B cell (primary cell): ENCODE results near the gene OTOGL. TPM values are rescaled to one million over a fixed set of nuclear protein-coding genes. Genes with fewer than 3 reads are reported as not detected.

Experiments
- ATAC-seq: fragments of 200-7000 bp; cut with Tn5 transposase; one replicate; pipeline ENCODE4 v1.10.0; 2021; ENCODE audit warnings: low read depth, mild to moderate bottlenecking, moderate number of reproducible peaks, moderate library complexity
- CTCF ChIA-PET: fragments of 350-600 bp; sonication (Branson Sonifier 250); formaldehyde crosslinking; loops from one replicate; lab custom pipeline; 2021; ENCODE audit warnings: antibody characterized with exemption, inconsistent platforms; lab: Charles Lee
- POLR2A ChIA-PET: fragments of 350-600 bp; sonication (Branson Sonifier 250); formaldehyde crosslinking; loops from one replicate; lab custom pipeline; 2021; ENCODE audit warnings: antibody characterized with exemption; lab: Charles Lee
- DNase-seq: peaks from one replicate; pipeline ENCODE4 v3.0.0; 2013
- H2AFZ ChIP-seq: 2 replicates; pipeline ENCODE4 v1.6.1; 2012; ENCODE audit warnings: mild to moderate bottlenecking, low read depth, low read length; ENCODE audit not compliant: insufficient read depth, poor library complexity, severe bottlenecking
- H3K27ac ChIP-seq, 2 donors: 1 replicate in 1 of 2; 2 replicates in 1 of 2; pipeline ENCODE4 v1.5.1; 2012 to 2013; ENCODE audit warnings: low read length in 2 of 2, mild to moderate bottlenecking in 2 of 2, moderate library complexity in 1 of 2
- H3K27me3 ChIP-seq, 4 experiments: fragments of 200-600 bp in 1 of 4; sonication (generic) in 1 of 4; replicated peaks in 1 of 4; 1 replicate in 2 of 4; 2 replicates in 2 of 4; pipeline versions ENCODE4 v1.6.1 to v1.7.0; 2013 to 2016; ENCODE audit warnings: low read length in 3 of 4, mild to moderate bottlenecking in 2 of 4, mixed read lengths in 1 of 4, moderate library complexity in 1 of 4; ENCODE audit not compliant: insufficient read depth in 4 of 4, control insufficient read depth in 3 of 4; ENCODE audit errors: control extremely low read depth in 1 of 4
- H3K36me3 ChIP-seq, 2 experiments: replicated peaks in 1 of 2; 1 replicate in 1 of 2; 2 replicates in 1 of 2; pipeline versions ENCODE4 v1.6.1 to v1.7.1; 2013; ENCODE audit warnings: low read length in 1 of 2; ENCODE audit not compliant: insufficient read depth in 2 of 2, control insufficient read depth in 1 of 2; ENCODE audit errors: control extremely low read depth in 1 of 2, extremely low read depth in 1 of 2
- H3K4me1 ChIP-seq, 2 donors: fragments of 200-600 bp in 1 of 2; sonication (generic) in 1 of 2; 1 replicate in 1 of 2; 2 replicates in 1 of 2; pipeline versions ENCODE4 v1.5.1 to v1.6.1; 2013 to 2017; ENCODE audit warnings: low read length in 2 of 2; ENCODE audit not compliant: control insufficient read depth in 2 of 2, insufficient read depth in 2 of 2
- H3K4me2 ChIP-seq: replicated peaks from 2 replicates; pipeline ENCODE3; 2012; ENCODE audit warnings: mild to moderate bottlenecking, low read depth, low read length; ENCODE audit not compliant: poor library complexity, severe bottlenecking
- H3K4me3 ChIP-seq, 5 experiments: fragments of 200-600 bp in 1 of 5; sonication (generic) in 1 of 5; 1 replicate in 3 of 5; 2 replicates in 2 of 5; pipeline versions ENCODE4 v1.5.1 to v1.7.0; 2011 to 2016; ENCODE audit warnings: low read length in 4 of 5, mild to moderate bottlenecking in 4 of 5, low read depth in 2 of 5, control low read depth in 1 of 5, moderate library complexity in 1 of 5; ENCODE audit not compliant: insufficient read depth in 1 of 5; ENCODE audit errors: control extremely low read depth in 1 of 5, extremely low read depth in 1 of 5
- H3K79me2 ChIP-seq: fragments of 200-600 bp; sonication (generic); one replicate; pipeline ENCODE4 v1.6.0; 2016; ENCODE audit warnings: low read length; ENCODE audit not compliant: control insufficient read depth, insufficient read depth
- H3K9ac ChIP-seq: fragments of 200-600 bp; sonication (generic); 2 replicates; pipeline ENCODE4 v1.6.1; 2017; ENCODE audit warnings: mild to moderate bottlenecking, low read length, moderate library complexity
- H3K9me3 ChIP-seq, 3 donors: one replicate each; pipeline versions ENCODE4 v1.6.1 to v1.7.1; 2013; ENCODE audit warnings: low read length in 2 of 3; ENCODE audit not compliant: control insufficient read depth in 2 of 3, insufficient read depth in 1 of 3; ENCODE audit errors: control extremely low read depth in 1 of 3
- H4K20me1 ChIP-seq: 2 replicates; pipeline ENCODE4 v1.6.0; 2012; ENCODE audit warnings: mild to moderate bottlenecking, low read length; ENCODE audit not compliant: insufficient read depth, control insufficient read depth, poor library complexity, severe bottlenecking
- H3K27ac Mint-ChIP-seq: one replicate; pipeline ENCODE4 v1.8.0; 2021; ENCODE audit warnings: mixed read lengths
- H3K27me3 Mint-ChIP-seq: one replicate; pipeline ENCODE4 v1.8.0; 2021; ENCODE audit warnings: mixed read lengths
- H3K4me1 Mint-ChIP-seq: one replicate; pipeline ENCODE4 v1.8.0; 2021; ENCODE audit warnings: mixed read lengths
- H3K4me3 Mint-ChIP-seq: one replicate; pipeline ENCODE4 v1.8.0; 2021; ENCODE audit warnings: mixed read lengths
- H3K9me3 Mint-ChIP-seq: one replicate; pipeline ENCODE4 v1.8.0; 2022; ENCODE audit warnings: mixed read lengths; ENCODE audit not compliant: insufficient read depth
- CTCF ChIP-seq: fragments of 200-600 bp; IDR thresholded peaks from one replicate; pipeline ENCODE4 v1.8.0; 2022; ENCODE audit warnings: antibody characterized with exemption, mild to moderate bottlenecking
- EZH2 ChIP-seq: IDR thresholded peaks from 2 replicates; pipeline ENCODE4 v1.6.1; 2012; ENCODE audit warnings: borderline replicate concordance, low read depth, mild to moderate bottlenecking, moderate library complexity, low read length; ENCODE audit not compliant: insufficient read depth, poor library complexity, severe bottlenecking
- WGBS: methylation state at CpG from one replicate; pipeline ENCODE4 v1.1.5; 2013; ENCODE audit warnings: missing lambda C conversion rate; ENCODE audit not compliant: insufficient coverage; 5-methylcytosine and 5-hydroxymethylcytosine counted together
- intact Hi-C: fragments of 100-400 bp; cut with micrococcal nuclease; formaldehyde crosslinking; loops from one replicate; pipeline ENCODE4 v1.10.0; 2022
- polyA plus RNA-seq: library from polyadenylated mRNA; depleted of rRNA; stranded (reverse); fragments of >200 nt; gene quantifications from 2 replicates; pipeline ENCODE4 v1.2.3, GENCODE V29; 2012
- total RNA-seq, 2 donors: library from RNA; stranded (reverse); fragments of 120-200 nt in 1 of 2; gene quantifications; 1 replicate in 1 of 2; 2 replicates in 1 of 2; pipeline versions ENCODE4 v1.2.3 to v1.2.4, GENCODE V29; 2013 to 2022

The OTOGL gene
- total and polyA plus RNA-seq, 2 donors (not counting 1 experiment from before 2014, with no cell fraction given) = not detected

GRCh38 chr12:80382254-80382653, 282.9 kb downstream of the OTOGL start:
- H3K79me2 ChIP-seq = no peaks in the 10 kb centered on the region
- ATAC-seq (no peak), DNase-seq (no peak)
- intact Hi-C loops = no loop called here
- H3K4me1 ChIP-seq = no peaks in the 10 kb centered on the region
- Mint-ChIP-seq H3K4me1 (no peaks in the 10 kb centered on the region), H3K27me3 (no peaks in the 10 kb centered on the region), H3K4me3 (no peak overlapping the region), H3K9me3 (peaks cover 2% of the 10 kb centered on the region), H3K27ac (no peak overlapping the region)
- POLR2A ChIA-PET = no interaction called here
- H3K27me3 ChIP-seq = no peaks in the 10 kb centered on the region
- CTCF ChIA-PET = no interaction called here
- H2AFZ ChIP-seq = no peak overlapping the region
- H3K36me3 ChIP-seq = no peaks in the 10 kb centered on the region
- no peak overlapping the region for H3K4me2 ChIP-seq
- H3K9me3 ChIP-seq = no peaks in the 10 kb centered on the region
- H3K27ac ChIP-seq = no peak overlapping the region
- no peak for TF ChIP-seq CTCF
- no peak for TF ChIP-seq EZH2
- H4K20me1 ChIP-seq = no peaks in the 10 kb centered on the region
- no peak overlapping the region for H3K9ac ChIP-seq
- H3K4me3 ChIP-seq = no peak overlapping the region
- 96% methylated on average over 7 of the region's 8 CpGs for WGBS

- H3K9me3 ChIP-seq = peaks cover 0 to 5% (median 0%) of the 10 kb centered on the region in 3 donors
- ChIA-PET POLR2A (no interaction called here), CTCF (no interaction called here)
- no peaks in the 10 kb centered on the region for H3K36me3 ChIP-seq
- Mint-ChIP-seq H3K4me1 (no peaks in the 10 kb centered on the region), H3K9me3 (no peaks in the 10 kb centered on the region), H3K27me3 (peaks cover 7% of the 10 kb centered on the region), H3K4me3 (no peak overlapping the region), H3K27ac (no peak overlapping the region)
- no peaks in the 10 kb centered on the region for H3K27me3 ChIP-seq
- H3K79me2 ChIP-seq = no peaks in the 10 kb centered on the region
- 40% methylated on average over 20 of the region's 20 CpGs for WGBS
- no peak overlapping the region for H3K9ac ChIP-seq
- ATAC-seq = no peak
- no peaks in the 10 kb centered on the region for H3K4me1 ChIP-seq
- TF ChIP-seq EZH2 = no peak
- no peak for TF ChIP-seq CTCF
- H4K20me1 ChIP-seq = no peaks in the 10 kb centered on the region
- H2AFZ ChIP-seq = no peak overlapping the region
- intact Hi-C loops = no loop called here
- H3K4me3 ChIP-seq = no peak overlapping the region
- no peak overlapping the region for H3K27ac ChIP-seq
- no peak for DNase-seq
- H3K4me2 ChIP-seq = no peak overlapping the region
Observed at GRCh38 chr12:80400571-80400991, 301.2 kb downstream of the OTOGL start.
